Naive thymus-derived CD8-positive, alpha-beta T cell (primary cell): ENCODE measurements around the gene TBC1D22A. TPM values are rescaled to one million over a fixed set of nuclear protein-coding genes. Genes with fewer than 3 reads are reported as not detected.

Experiments used
- ATAC-seq, 2 donors: fragments of 150-1000 bp; cut with Tn5 transposase in 1 of 2; sonication (Bioruptor Pico), chemical (Tn5 transposase) in 1 of 2; 1 replicate in 1 of 2; 2 replicates in 1 of 2; pipeline ENCODE4 v1.10.0; 2021; ENCODE audit warnings: mild to moderate bottlenecking in 2 of 2, moderate library complexity in 2 of 2
- POLR2A ChIA-PET: fragments of 350-600 bp; sonication (Branson Sonifier 250); formaldehyde crosslinking; loops from one replicate; lab custom pipeline; 2021; ENCODE audit warnings: antibody characterized with exemption; lab: Charles Lee
- DNase-seq, 10 donors: peaks; one replicate each; pipeline versions ENCODE4 v3.0.0 to v3.0.0-alpha.2; 2020 to 2022
- H3K27ac Mint-ChIP-seq, 10 donors: one replicate each; pipeline ENCODE4 v1.8.0; 2020 to 2022; ENCODE audit warnings: mild to moderate bottlenecking in 10 of 10, mixed read lengths in 10 of 10, moderate library complexity in 4 of 10, inconsistent platforms in 1 of 10
- H3K27me3 Mint-ChIP-seq, 5 donors: one replicate each; pipeline ENCODE4 v1.8.0; 2021 to 2022; ENCODE audit warnings: mixed read lengths in 5 of 5
- H3K36me3 Mint-ChIP-seq, 3 donors: one replicate each; pipeline ENCODE4 v1.8.0; 2020 to 2022; ENCODE audit warnings: mixed read lengths in 3 of 3, mild to moderate bottlenecking in 2 of 3, inconsistent platforms in 1 of 3
- H3K4me1 Mint-ChIP-seq, 4 donors: one replicate each; pipeline ENCODE4 v1.8.0; 2021 to 2022; ENCODE audit warnings: mixed read lengths in 4 of 4
- H3K4me3 Mint-ChIP-seq, 10 donors: one replicate each; pipeline ENCODE4 v1.8.0; 2020 to 2022; ENCODE audit warnings: mild to moderate bottlenecking in 10 of 10, mixed read lengths in 10 of 10, moderate library complexity in 6 of 10, inconsistent platforms in 1 of 10
- H3K9me3 Mint-ChIP-seq, 9 donors: one replicate each; pipeline ENCODE4 v1.8.0; 2020 to 2022; ENCODE audit warnings: mixed read lengths in 9 of 9, mild to moderate bottlenecking in 3 of 9, inconsistent platforms in 1 of 9, moderate library complexity in 1 of 9
- polyA plus RNA-seq, 3 donors: library from polyadenylated mRNA; unstranded; fragments of 300-500 nt; fragmentation: Illumina TruSeq; gene quantifications; one replicate each; pipeline ENCODE4 v1.2.3, GENCODE V29; 2021
- total RNA-seq, 8 experiments: library from RNA in 2 of 8; stranded (reverse) in 2 of 8; gene quantifications; one replicate each; pipeline ENCODE4 v1.2.3 and lab custom pipeline; 2021 to 2026

Gene TBC1D22A
- total and polyA plus RNA-seq, 5 experiments from 2014 or later = 23.0 to 57.2 (median 24.6) TPM

GRCh38 chr22:46766611-46767010, 4.2 kb downstream of the TBC1D22A start:
- peak overlapping the region in 4 of 10 donors; percentile 1 to 66 (median 18) for H3K4me3 Mint-ChIP-seq
- peaks cover 52 to 90% (median 87%) of the 10 kb centered on the region in 4 donors for H3K4me1 Mint-ChIP-seq
- H3K27me3 Mint-ChIP-seq = no peaks in the 10 kb centered on the region
- peaks cover 0 to 48% (median 0%) of the 10 kb centered on the region in 3 donors for H3K36me3 Mint-ChIP-seq
- peak overlapping the region; percentile 32 to 92 (median 71) for H3K27ac Mint-ChIP-seq
- no peak for DNase-seq
- no peaks in the 10 kb centered on the region for H3K9me3 Mint-ChIP-seq
- ATAC-seq = no peak
- POLR2A ChIA-PET = interaction anchor here (1.3 to 8.8 kb wide), 2 partner anchors 17 to 24 kb away, joined by 3 to 151 read pairs; no protein-coding TSS in a partner anchor

- DNase-seq (no peak), ATAC-seq (no peak)
- Mint-ChIP-seq H3K4me3 (peak overlapping the region in 8 of 10 donors; percentile 1 to 69 (median 26)), H3K9me3 (no peaks in the 10 kb centered on the region), H3K27ac (peak overlapping the region; percentile 72 to 96 (median 88)), H3K27me3 (no peaks in the 10 kb centered on the region), H3K4me1 (peaks cover 46 to 85% (median 80%) of the 10 kb centered on the region in 4 donors), H3K36me3 (peaks cover 0 to 49% (median 0%) of the 10 kb centered on the region in 3 donors)
- POLR2A ChIA-PET = interaction anchor here (1.0 kb wide), 1 partner anchor 12 kb away, joined by 3 read pairs; no protein-coding TSS in a partner anchor
Observed at GRCh38 chr22:46767249-46767985, 5.0 kb downstream of the TBC1D22A start.

- H3K27ac Mint-ChIP-seq = peak overlapping the region; percentile 51 to 96 (median 88)
- no peaks in the 10 kb centered on the region for H3K27me3 Mint-ChIP-seq
- H3K4me1 Mint-ChIP-seq = peaks cover 45 to 85% (median 80%) of the 10 kb centered on the region in 4 donors
- ATAC-seq (no peak), DNase-seq (no peak)
- peaks cover 0 to 51% (median 0%) of the 10 kb centered on the region in 3 donors for H3K36me3 Mint-ChIP-seq
- no peaks in the 10 kb centered on the region for H3K9me3 Mint-ChIP-seq
- H3K4me3 Mint-ChIP-seq = peak overlapping the region in 3 of 10 donors; percentile 41 to 79 (median 41)
- POLR2A ChIA-PET = interaction anchor here (0.7 to 2.3 kb wide), 3 partner anchors 8 to 23 kb away, joined by 4 to 10 read pairs (median 7); no protein-coding TSS in a partner anchor
Observed at GRCh38 chr22:46769191-46769675, 6.8 kb downstream of the TBC1D22A start.

- DNase-seq (no peak), ATAC-seq (no peak)
- H3K9me3 Mint-ChIP-seq = no peaks in the 10 kb centered on the region
- no peaks in the 10 kb centered on the region for H3K27me3 Mint-ChIP-seq
- H3K36me3 Mint-ChIP-seq = peaks cover 0 to 47% (median 0%) of the 10 kb centered on the region in 3 donors
- peak overlapping the region in 3 of 10 donors; percentile 41 to 79 (median 41) for H3K4me3 Mint-ChIP-seq
- peak overlapping the region; percentile 51 to 96 (median 88) for H3K27ac Mint-ChIP-seq
- POLR2A ChIA-PET = interaction anchor here (2.3 kb wide), 1 partner anchor 22 kb away, joined by 10 read pairs; no protein-coding TSS in a partner anchor
- H3K4me1 Mint-ChIP-seq = peaks cover 43 to 85% (median 80%) of the 10 kb centered on the region in 4 donors
Observed at GRCh38 chr22:46769706-46770105, 7.3 kb downstream of the TBC1D22A start.

- H3K27ac Mint-ChIP-seq = peak overlapping the region; percentile 84 to 96 (median 92)
- POLR2A ChIA-PET = interaction anchor here (1.1 to 2.3 kb wide), 2 partner anchors 8 to 21 kb away, joined by 5 to 10 read pairs; partner anchors contain the start of gene TBC1D22A
Observed at GRCh38 chr22:46770151-46770641, 7.7 kb downstream of the TBC1D22A start.

GRCh38 chr22:46770726-46771125, 8.3 kb downstream of the TBC1D22A start:
- no peaks in the 10 kb centered on the region for H3K9me3 Mint-ChIP-seq
- POLR2A ChIA-PET = interaction anchor here (1.1 to 2.3 kb wide), 2 partner anchors 8 to 21 kb away, joined by 5 to 10 read pairs; partner anchors contain the start of gene TBC1D22A
- DNase-seq = no peak
- peak overlapping the region; percentile 20 to 85 (median 60) for H3K4me3 Mint-ChIP-seq
- H3K27ac Mint-ChIP-seq = peak overlapping the region; percentile 84 to 96 (median 92)
- no peak for ATAC-seq
- H3K36me3 Mint-ChIP-seq = peaks cover 0 to 43% (median 0%) of the 10 kb centered on the region in 3 donors
- H3K27me3 Mint-ChIP-seq = no peaks in the 10 kb centered on the region
- peaks cover 46 to 86% (median 80%) of the 10 kb centered on the region in 4 donors for H3K4me1 Mint-ChIP-seq

More at GRCh38 chr22:46770151-46770641, 7.7 kb downstream of the TBC1D22A start:
- Mint-ChIP-seq H3K4me1 (peaks cover 43 to 85% (median 80%) of the 10 kb centered on the region in 4 donors), H3K4me3 (peak overlapping the region in 4 of 10 donors; percentile 50 to 79 (median 72)), H3K27me3 (no peaks in the 10 kb centered on the region), H3K9me3 (no peaks in the 10 kb centered on the region), H3K36me3 (peaks cover 0 to 43% (median 0%) of the 10 kb centered on the region in 3 donors)
- ATAC-seq = no peak
- no peak for DNase-seq

GRCh38 chr22:46773076-46773475, 10.6 kb downstream of the TBC1D22A start:
- POLR2A ChIA-PET = interaction anchor here (0.9 to 3.1 kb wide), 8 partner anchors 10 to 30 kb away, joined by 3 to 42 read pairs (median 5); partner anchors contain the start of gene TBC1D22A
- H3K27ac Mint-ChIP-seq = peak overlapping the region in 8 of 10 donors; percentile 34 to 93 (median 86)
- H3K4me1 Mint-ChIP-seq = peaks cover 54 to 90% (median 86%) of the 10 kb centered on the region in 4 donors
- H3K36me3 Mint-ChIP-seq = peaks cover 0 to 27% (median 0%) of the 10 kb centered on the region in 3 donors
- DNase-seq = no peak
- no peaks in the 10 kb centered on the region for H3K9me3 Mint-ChIP-seq
- ATAC-seq = no peak
- peak overlapping the region in 6 of 10 donors; percentile 34 to 65 (median 46) for H3K4me3 Mint-ChIP-seq
- no peaks in the 10 kb centered on the region for H3K27me3 Mint-ChIP-seq

GRCh38 chr22:46774253-46774979, 12.0 kb downstream of the TBC1D22A start:
- Mint-ChIP-seq H3K4me1 (peaks cover 47 to 90% (median 79%) of the 10 kb centered on the region in 4 donors), H3K9me3 (no peaks in the 10 kb centered on the region), H3K4me3 (peak overlapping the region; percentile 33 to 83 (median 72)), H3K27me3 (no peaks in the 10 kb centered on the region), H3K36me3 (peaks cover 0 to 21% (median 0%) of the 10 kb centered on the region in 3 donors), H3K27ac (peak overlapping the region; percentile 79 to 95 (median 90))
- ATAC-seq (peak; percentile 24 to 33), DNase-seq (no peak)
- POLR2A ChIA-PET = interaction anchor here (0.9 to 3.1 kb wide), 8 partner anchors 12 to 29 kb away, joined by 3 to 42 read pairs (median 4); partner anchors contain the start of gene TBC1D22A

- Mint-ChIP-seq H3K36me3 (peaks cover 0 to 15% (median 0%) of the 10 kb centered on the region in 3 donors), H3K9me3 (no peaks in the 10 kb centered on the region), H3K27me3 (no peaks in the 10 kb centered on the region), H3K27ac (peak overlapping the region; percentile 85 to 95 (median 91)), H3K4me1 (peaks cover 42 to 90% (median 74%) of the 10 kb centered on the region in 4 donors), H3K4me3 (peak overlapping the region; percentile 28 to 83 (median 72))
- DNase-seq (no peak), ATAC-seq (no peak)
- POLR2A ChIA-PET = interaction anchor here (1.3 to 3.1 kb wide), 4 partner anchors 13 to 26 kb away, joined by 3 to 42 read pairs (median 10); partner anchors contain the start of gene TBC1D22A
Observed at GRCh38 chr22:46774980-46775849, 12.8 kb downstream of the TBC1D22A start.

GRCh38 chr22:46775850-46776826, 13.7 kb downstream of the TBC1D22A start:
- Mint-ChIP-seq H3K9me3 (no peaks in the 10 kb centered on the region), H3K27me3 (no peaks in the 10 kb centered on the region), H3K4me3 (peak overlapping the region in 9 of 10 donors; percentile 8 to 83 (median 72)), H3K36me3 (peaks cover 0 to 9% (median 0%) of the 10 kb centered on the region in 3 donors), H3K4me1 (peaks cover 38 to 90% (median 67%) of the 10 kb centered on the region in 4 donors), H3K27ac (peak overlapping the region; percentile 85 to 95 (median 91))
- POLR2A ChIA-PET = interaction anchor here (0.6 to 3.1 kb wide), 4 partner anchors 14 to 771 kb away, joined by 3 to 42 read pairs (median 12); partner anchors contain the start of gene TBC1D22A
- DNase-seq (no peak), ATAC-seq (no peak)
